GM19240 (cell line): Measurements from ENCODE around the gene RMND5A.

Experiments
- DNase-seq: peaks from one replicate; pipeline ENCODE4 v3.0.0; 2011; ENCODE audit warnings: low spot score; ENCODE audit not compliant: insufficient read length

Gene RMND5A

DNA sequence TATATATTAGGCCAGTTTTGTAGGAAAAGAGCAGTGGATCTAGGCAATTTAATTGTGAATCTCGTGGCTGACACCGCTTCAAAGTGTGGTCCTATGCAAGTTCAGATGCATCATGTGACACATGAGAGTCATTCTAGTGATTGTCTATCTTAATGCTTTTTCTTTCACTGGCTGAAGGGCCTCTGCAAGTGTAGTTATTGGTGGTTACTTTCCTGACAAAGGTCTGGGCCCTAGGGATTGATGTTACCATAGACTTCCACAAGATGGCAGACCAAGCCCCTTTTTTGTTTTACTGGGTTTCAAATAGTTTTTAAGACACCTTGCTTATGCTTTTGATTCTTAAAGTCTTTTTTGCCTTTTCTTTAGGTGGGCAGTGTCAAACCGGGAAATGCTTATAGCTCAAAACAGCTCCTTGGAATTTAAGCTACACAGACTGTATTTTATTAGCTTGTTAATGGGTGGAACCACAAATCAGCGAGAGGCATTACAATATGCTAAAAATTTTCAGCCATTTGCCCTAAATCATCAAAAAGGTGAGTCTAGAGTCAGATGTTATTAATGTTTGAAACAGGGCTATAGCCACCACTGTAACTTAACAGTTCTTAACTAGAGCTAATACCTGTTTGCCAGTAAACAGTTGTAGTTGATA, 44.7 kb downstream of the RMND5A start:
- peak; percentile 14 for DNase-seq

DNA sequence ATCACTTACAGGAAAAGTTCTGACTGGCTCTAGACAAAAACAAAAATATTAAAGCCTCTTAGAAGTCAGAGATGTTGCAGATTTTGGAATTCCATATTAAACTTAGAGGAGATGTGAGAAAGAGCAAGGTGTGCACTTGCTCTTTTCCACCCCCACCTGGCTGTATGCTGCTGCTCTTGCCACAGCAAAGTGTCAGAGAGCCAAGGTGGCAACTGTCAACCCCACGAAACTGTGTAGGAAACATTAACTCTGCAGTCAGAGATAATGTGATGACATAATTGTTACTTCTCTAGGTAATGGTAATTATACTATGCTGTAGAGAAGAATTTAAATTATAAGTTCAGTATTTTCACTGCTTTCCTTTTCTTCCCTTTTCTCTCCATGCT, 45.2 kb downstream of the RMND5A start:
- no peak for DNase-seq

DNA sequence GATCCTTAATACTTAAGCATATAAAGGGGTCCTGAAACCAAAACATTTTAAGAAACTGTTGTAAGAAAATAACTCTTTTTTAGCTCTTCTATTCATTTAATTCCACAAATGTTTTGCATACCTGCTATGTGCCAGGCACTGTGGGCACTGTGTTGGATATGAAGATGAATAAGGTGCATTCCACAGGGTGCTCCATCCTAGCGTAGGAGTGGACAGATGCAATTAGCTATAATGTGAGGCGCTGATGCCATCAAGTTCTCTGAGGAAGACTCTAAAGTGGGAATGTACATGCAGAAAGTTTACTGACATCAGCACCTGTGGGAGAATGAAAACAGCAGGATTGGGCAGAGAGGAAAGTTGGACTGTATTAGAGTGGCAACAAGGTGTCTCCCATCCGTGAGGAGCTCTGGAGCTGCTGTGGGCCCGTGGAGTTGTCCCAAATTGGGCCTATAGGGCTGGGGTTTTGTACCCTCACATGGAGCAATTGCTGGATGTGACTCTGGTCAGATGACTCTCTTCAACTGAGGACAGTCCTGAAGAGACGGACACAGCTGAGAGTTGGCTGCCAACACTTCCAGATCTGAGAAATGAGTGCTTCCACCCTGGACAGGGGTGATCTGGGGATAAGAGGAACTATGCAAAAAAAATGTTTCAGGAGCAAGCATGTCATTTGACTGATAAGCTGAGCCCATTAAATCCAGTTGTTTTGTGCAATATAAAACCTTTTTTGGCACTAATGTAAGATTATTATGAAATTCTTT, 48.3 kb downstream of the RMND5A start:
- DNase-seq: no peak

DNA sequence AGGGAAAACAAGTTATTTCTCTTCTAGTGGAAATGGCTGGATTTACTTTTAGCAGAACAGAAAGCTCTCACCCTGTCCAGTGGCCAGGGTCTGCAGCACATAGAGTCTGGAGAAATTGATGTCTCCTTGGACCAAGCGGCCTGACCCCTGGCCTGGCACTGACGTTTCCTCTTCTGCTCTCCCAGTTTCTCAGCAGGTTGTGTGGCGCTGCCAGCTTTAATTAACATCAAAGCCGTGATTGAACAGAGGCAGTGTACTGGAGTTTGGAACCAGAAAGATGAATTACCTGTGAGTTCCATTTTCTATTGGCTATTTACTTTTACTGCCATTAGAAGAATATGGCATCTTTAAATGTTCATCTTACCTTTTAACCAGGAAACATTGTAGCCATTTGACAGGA, 49.7 kb downstream of the RMND5A start:
- no peak for DNase-seq

DNA sequence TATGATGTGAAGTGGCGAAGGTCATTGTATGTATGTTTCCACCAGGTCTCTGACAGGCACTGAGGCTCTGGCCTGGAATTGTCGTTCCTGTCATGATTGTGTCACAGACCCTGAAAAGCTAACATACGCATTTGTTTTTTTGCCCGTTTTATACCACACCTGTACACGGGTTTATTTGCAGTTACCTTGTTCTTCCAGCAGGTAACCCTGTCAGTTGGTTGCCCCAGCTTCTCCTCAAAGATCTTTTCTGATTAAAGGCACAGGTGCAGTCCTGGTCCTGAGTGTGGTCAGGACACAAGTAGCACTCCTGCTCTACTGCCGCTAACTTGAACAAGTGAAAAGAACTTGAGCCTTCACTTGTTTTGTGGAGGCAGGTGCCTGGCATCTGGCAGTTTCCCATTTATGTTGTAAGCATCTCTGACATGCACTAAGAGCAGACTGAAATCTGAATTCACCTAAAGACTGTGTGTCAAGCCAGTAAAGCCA, 50.8 kb downstream of the RMND5A start:
- no peak for DNase-seq

DNA sequence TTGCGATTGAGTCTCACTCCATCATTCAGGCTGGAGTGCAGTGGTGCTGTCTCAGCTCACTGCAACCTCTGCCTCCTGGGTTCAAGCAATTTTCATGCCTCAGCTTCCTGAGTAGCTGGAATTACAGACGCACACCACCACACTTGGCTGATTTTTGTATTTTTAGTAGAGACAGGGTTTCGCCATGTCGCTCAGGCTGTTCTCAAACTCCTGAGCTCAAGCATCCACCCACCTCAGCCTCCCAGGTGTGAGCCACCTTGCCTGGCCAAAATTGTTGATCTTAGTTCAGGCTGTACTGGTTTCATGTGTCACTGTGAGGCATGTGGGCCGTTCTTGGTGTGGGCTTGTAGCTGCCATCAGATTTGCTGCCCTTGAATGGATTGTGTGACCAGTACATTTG, 52.5 kb downstream of the RMND5A start:
- DNase-seq: no peak

DNA sequence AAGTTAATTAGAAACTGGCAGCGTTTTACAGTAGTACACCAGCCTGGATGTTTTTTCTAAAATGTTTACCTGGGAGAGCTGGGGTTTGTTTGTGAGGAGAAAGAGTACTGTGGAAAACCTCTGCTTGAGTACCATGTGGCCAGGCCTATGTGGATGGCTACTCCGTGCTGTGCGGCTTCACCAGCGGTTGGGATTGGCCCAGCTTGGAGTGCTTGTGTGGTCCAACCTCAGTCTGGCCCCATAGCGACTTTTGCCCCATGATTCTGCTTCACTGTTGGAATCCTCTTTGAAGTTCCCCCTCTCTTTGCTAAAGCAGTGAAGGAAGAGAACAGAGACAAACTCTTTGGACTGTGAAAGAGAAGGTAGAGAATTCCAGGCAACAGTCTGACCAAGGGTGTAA, 54.8 kb downstream of the RMND5A start:
- no peak for DNase-seq

DNA sequence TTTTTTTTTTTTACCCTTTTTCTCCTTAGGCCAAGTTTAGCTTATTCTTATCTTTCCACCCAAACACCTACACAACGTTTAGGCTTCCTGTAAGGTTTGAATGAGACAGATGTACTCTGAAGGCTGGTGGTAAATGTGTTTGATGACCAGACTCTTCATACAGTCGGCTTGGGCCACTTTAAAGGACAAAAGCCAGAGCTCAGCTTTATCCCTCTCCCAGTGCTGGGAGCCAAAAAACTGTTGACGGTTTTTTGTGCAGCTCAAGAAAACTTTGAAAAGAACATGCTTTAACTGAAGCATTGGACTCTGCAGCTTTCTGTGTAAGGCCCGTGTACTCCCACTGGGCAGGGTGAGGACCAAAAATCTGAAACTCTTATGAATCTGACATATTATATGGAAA, 55.2 kb downstream of the RMND5A start:
- DNase-seq: no peak

DNA sequence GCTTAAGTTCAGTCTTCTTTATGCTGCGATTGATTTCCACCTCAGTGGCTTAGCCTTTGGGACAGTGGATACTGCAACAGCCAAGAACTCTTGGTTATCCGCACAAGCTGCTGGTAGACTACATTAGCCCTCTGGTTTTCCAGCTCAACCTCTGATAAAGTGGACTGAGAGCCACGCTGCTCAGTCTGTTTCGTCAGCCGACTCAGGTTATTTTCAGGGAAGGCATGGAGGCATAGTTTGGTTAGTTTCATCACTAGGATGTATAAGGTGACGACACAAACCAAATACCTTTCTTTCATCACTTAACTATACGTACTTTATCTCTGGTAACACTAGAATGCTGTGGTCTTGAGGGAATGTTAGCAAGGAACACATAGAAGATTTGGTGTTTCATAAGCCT, 56.4 kb downstream of the RMND5A start:
- no peak for DNase-seq

DNA sequence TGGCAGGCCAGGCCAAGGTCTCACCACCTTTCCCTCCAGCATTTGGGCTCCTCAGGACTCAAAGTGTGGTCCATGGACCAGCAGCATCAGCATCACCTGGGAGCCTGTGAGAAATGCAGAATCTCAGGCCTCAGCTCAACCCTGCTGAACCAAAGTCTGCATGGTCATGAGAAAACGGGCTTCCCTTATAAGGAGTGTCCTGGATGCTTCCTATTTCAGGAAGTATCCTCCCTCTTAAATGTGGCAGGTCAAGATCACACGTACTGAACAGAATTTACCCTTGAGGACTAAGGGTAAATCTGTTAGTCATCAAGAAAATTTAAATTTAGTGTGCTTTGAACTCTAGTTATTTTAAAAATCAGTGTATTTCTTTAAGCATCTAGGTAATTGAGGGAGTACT, 58.9 kb downstream of the RMND5A start:
- no peak for DNase-seq

DNA sequence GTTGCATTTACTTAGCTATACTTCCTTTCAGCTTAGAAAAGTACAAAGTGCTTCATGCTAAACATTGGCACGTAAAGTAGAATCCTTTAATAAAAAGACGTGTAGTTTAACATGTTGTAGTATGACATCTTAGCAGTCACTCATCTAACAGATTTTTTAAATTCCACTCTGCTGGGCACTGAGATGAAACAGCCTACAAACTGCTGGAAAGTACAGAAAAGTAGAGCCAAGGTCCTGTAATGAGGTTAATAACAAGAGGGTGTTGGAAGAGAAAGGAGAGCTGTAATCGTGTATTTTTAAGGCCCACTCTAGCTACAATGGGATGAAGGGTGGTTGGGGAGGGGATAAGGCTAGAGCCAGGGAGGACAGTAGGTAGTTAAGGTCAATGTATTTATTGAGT, 59.9 kb downstream of the RMND5A start:
- no peak for DNase-seq

DNA sequence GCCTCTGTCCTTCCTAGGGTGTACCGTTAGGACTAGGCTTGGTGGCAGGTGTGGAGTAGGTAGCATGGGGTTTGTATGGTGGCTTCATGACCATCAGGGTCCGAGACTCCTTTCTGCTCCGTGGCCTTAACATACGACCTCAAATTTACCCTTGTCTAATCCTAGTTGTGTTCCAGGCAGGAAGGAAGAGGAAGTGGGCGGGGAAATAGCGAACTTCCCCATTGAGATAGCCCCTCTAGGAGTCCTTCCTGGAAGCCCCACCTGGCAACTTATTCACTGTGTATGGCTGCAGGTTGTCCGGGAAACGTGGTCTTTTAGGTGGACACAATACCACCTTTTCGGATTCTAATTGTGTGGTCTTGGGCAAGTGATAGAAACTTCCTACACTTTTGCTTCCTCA, 61.3 kb downstream of the RMND5A start:
- DNase-seq: no peak

DNA sequence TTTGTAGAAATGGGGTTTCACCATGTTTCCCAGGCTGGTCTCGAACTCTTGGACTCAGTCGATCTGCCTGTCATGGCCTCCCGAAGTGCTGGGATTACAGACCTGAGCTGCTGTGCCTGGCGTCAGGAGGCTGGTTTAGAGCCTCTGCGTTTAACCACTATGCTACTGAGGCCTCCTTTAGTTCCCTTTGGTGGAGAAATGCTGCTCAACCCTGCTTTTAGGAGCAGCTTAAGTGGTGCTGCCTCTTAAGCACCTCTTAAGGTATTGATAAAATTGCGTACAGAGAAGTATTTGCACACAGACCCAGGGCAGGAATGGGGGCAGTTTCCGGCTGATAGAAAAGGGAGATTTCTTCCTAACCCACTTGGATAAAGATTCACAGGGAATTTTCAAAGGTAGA, 62.7 kb downstream of the RMND5A start:
- no peak for DNase-seq

DNA sequence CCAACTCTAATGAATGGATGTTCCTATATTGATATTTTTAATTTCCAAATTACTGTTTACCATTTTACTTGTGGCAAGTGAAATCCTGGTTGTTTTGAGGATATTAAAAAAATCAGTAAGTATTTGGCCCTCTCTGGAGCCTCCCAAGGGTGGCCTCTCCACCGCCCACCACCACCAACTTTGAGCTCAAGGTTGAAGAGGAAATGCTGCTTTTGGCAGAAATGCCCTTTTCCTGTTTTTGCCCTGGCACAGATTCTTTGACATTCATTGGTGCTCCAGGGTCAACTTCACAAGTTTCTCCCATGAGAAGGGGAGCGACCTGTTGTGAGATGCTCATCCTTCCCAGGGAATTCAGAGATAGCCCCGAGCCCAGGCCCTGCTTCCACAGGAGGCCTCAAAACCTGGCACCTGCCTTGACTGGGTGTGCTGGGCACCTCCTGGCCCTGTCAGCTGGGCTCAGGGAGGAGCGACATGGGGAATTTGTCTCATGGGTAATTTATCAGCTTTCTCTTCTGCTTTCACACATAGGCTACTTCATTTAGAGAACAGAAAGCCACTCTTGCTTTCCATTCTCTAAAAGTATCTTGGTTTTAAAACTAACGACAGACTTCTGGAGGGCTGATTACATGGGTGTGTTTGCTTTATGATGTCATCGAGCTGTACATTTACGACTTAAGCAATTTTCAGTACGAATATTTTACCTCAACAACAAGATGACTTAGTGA, 63.7 kb downstream of the RMND5A start:
- peak; percentile 71 for DNase-seq

DNA sequence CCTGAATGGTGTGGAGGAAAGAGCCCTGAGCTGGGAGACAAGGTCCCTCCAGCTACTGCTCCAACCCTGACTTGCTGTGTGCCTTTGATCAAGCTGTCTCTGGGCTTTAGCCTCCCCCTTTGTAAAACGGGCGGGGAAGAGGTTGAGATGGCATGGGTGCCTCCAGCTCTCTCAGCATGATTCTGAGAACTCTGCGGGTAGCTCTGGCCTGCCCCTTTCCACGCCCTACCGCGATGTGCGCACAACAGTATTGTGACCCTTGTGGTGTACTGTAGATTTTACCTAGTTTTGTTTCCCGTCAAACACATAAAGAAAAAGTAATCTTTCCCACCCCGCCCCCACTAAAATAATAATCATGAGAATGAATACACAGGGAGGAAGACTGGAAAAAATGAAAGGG, 65.4 kb downstream of the RMND5A start:
- DNase-seq: no peak

DNA sequence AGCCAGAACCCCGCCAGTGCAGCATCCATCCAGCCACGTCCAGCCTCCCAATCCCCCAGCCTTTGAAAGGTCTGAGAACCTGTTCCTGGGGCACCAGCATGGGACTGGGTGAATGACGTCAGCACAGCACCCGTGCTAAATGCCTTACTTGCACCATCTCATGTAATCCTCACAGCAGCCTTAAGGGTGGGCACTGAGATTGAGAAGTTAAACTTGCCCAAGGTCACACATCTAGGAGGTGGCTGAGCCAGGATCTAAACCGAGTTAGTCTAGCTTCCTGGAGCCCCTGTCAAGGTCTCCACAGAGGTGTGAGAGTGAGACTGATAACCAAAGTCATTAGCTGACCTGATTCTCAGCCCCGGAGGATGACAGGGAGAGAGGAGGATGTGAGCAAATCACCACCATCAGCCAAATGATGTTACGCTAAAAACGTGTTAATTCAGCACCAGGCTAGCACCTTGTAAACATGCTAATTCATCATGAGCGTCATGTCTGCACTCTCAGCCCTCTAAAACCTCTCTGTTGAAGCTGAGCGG, 66.0 kb downstream of the RMND5A start:
- DNase-seq: no peak

DNA sequence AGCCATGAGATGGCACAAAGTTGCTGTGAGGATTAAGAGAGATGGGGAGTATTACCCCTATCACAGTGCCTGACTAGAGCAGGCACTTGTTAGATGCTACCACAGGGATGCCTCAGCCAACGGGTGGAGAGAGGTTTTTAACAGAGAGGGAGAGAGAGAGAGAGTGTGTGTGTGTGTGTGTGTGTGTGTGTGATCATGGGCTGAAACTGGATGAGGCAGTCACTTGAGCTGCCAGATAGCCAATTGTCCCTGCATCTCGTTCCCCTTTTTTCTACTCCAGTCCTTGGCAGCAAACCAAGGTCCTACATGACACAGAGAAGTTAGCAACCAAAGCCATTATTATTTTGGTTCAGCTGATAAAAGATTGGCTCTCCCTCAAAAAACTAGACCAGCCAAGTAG, 67.6 kb downstream of the RMND5A start:
- DNase-seq: no peak

DNA sequence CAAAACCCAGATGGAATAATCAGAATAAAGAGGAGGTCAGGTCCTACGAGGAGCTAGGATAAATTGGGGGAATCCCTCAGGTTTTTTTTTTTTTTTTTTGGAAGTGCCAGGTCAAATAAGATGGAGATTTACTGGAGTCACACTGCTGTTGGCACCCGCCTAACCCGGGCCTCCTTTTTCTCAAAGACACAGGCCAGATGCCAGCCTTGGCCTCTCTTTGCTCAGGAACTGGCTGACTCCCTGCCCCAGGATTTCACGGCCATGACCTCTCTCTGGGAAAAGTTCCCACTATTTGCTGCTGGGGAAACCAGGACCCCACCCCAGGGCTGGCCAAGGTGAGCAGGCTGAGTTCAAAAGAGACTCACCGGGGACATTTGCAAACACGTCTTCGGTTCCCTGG, 68.1 kb downstream of the RMND5A start:
- no peak for DNase-seq

DNA sequence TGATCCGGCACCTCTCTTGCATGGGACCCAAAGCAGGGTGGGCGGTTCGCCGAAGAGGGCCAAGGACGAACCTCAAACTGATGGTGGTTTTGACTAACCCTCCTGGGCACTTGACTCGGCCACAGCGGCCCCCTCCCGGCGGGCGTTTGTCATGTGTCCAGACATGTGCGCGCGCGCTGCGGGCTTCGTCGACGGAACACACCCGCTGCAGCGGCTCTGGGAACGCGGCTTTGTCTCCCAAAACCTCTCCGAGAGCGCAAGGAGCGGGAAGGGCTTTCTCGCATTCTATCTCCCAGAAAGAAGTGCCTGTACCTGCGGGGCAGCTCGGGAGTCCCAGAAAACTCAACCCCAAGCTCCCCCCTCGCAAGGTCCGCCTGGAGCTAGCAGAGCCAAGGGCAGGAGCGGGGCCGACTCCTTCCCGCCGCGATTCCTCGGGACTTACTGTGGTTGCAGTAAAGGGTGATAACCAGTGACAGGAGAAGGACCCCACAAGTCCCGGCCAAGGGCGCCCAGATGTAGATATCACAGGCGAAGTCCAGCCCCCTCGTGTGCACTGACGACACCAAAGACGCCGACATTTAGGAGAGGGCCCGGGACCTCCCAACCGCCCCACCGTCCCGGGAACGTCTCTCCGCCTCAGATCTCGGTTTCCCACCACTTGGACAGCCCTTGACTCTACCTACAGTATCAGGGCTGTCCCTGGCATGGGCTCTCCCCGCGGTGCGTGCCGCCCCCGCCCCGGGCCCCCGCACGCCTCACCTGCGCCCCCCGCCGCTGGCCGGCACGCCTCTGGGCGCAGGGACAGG, 69.0 kb downstream of the RMND5A start:
- no peak for DNase-seq

DNA sequence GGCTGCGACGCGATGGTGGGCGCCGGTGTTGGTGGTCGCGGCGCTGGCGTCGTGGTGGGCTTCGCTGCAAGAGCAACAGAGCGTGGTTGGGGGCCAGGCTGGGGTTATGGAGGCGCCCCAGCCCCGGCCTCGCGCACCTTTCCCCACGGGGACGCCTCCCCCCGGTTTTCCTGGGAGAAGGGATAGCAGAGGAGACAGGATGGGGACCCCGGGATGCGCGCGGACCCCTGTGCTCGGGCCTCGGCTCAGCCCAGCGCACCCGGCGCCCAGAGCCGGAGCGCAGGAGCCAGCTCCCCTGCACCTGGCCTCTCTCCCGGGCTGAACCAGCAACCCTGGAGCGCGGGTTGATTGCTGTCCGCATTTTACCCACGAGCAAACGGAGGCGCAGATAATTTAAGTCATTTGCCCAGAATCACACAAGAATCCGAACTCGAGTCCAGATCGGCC, 69.6 kb downstream of the RMND5A start:
- no peak for DNase-seq

DNA sequence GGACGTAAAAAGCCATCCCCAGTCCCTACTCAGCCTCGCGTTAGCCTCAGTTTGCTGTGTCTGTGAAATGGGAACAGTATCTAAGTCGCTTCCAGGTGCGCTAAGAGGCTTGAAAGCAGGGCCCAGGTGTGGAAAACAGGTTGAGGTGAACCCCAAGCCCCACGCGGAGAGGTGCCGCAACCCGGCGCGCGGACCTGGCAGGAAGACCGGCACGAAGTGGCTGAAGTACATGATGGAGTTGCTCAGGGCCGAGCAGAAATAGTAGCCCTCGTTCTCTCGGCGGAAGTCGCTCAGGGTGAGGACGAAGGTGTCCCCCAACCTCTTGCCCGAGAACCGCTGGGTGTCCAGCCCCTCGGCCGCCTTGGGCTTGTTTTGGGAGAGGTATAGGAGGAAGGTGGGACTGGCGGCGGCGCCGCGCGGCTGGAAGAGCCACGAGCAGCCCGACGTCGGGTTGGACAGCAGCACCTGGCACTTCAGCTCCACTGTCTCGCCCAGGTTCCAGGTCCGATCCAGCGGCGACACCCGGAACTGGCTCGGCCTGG, 70.1 kb downstream of the RMND5A start:
- no peak for DNase-seq
